Prostate gland (tissue), 2 donors: ENCODE data around the gene YDJC. TPM values are rescaled to one million over a fixed set of nuclear protein-coding genes. Genes with fewer than 3 reads are reported as not detected.
"Not testable (repeated sequence)": the region's sequence is repeated elsewhere in the genome, so short reads cannot be mapped to it uniquely, and the experiment has no call there.

Experiments
- DNase-seq: peaks from one replicate; pipeline ENCODE4 v3.0.0-alpha.2; 2019; ENCODE audit warnings: low spot score
- H3K27ac ChIP-seq, 2 donors: fragments of 200-600 bp; sonication (generic); 2 replicates each; pipeline ENCODE4 v1.5.1; 2017 to 2019
- H3K27me3 ChIP-seq: fragments of 200-600 bp; sonication (generic); replicated peaks from 2 replicates; pipeline ENCODE4 v1.5.1; 2019; ENCODE audit not compliant: insufficient read depth
- H3K36me3 ChIP-seq, 2 donors: fragments of 200-600 bp; sonication (generic); 1 replicate in 1 of 2; 2 replicates in 1 of 2; pipeline versions ENCODE4 v1.5.1 to v1.8.1; 2017 to 2019
- H3K4me1 ChIP-seq: fragments of 200-600 bp; sonication (generic); replicated peaks from 2 replicates; pipeline ENCODE4 v1.5.1; 2019
- H3K4me3 ChIP-seq, 2 donors: fragments of 200-600 bp; sonication (generic); 2 replicates each; pipeline ENCODE4 v1.5.1; 2017 to 2019
- H3K9me3 ChIP-seq: fragments of 200-600 bp; sonication (generic); 2 replicates; pipeline ENCODE4 v1.5.1; 2017
- POLR2A ChIP-seq: fragments of 450-650 bp; IDR thresholded peaks from one replicate; pipeline ENCODE4 v1.6.1; 2016; ENCODE audit warnings: antibody characterized with exemption, mild to moderate bottlenecking
- POLR2AphosphoS5 ChIP-seq: sonication (generic); formaldehyde crosslinking; IDR thresholded peaks from one replicate; pipeline ENCODE4 v1.6.1; 2017; ENCODE audit warnings: antibody characterized with exemption
- WGBS: methylation state at CpG from one replicate; pipeline ENCODE4 v1.1.5; 2018; 5-methylcytosine and 5-hydroxymethylcytosine counted together
- intact Hi-C: fragments of 100-400 bp; cut with DNase I; formaldehyde crosslinking; loops from one replicate; pipeline ENCODE4 v1.14.2; 2022
- total RNA-seq, 2 donors: library from RNA; depleted of rRNA; stranded (reverse); fragments of >200 nt; gene quantifications; one replicate each; pipeline ENCODE4 v1.1.0, GENCODE V29; 2016
- TF ChIP-seq, protein P1 (sequence below), 4 experiments: fragments of 200-600 bp in 2 of 4; fragments of 450-650 bp in 2 of 4; sonication (generic) in 2 of 4; IDR thresholded peaks; 1 replicate in 3 of 4; 2 replicates in 1 of 4; pipeline ENCODE4 v1.5.1; 2016 to 2019; ENCODE audit warnings: antibody characterized with exemption in 4 of 4, mild to moderate bottlenecking in 2 of 4, moderate library complexity in 2 of 4

The YDJC gene
- total RNA-seq, 2 donors from 2014 or later = 44.9 to 74.1 TPM

GRCh38 chr22:21589396-21589795 is 40.4 kb downstream of the YDJC start:
- peaks cover 0 to 12% of the 10 kb centered on the region in 2 donors for H3K36me3 ChIP-seq
- H3K4me3 ChIP-seq = no peak overlapping the region
- H3K4me1 ChIP-seq = peaks cover 15% of the 10 kb centered on the region
- intact Hi-C loops = no loop called here
- DNase-seq = no peak
- H3K9me3 ChIP-seq = no peaks in the 10 kb centered on the region
- H3K27ac ChIP-seq = no peak overlapping the region
- no peak for TF ChIP-seq POLR2AphosphoS5
- TF ChIP-seq, protein P1, sequence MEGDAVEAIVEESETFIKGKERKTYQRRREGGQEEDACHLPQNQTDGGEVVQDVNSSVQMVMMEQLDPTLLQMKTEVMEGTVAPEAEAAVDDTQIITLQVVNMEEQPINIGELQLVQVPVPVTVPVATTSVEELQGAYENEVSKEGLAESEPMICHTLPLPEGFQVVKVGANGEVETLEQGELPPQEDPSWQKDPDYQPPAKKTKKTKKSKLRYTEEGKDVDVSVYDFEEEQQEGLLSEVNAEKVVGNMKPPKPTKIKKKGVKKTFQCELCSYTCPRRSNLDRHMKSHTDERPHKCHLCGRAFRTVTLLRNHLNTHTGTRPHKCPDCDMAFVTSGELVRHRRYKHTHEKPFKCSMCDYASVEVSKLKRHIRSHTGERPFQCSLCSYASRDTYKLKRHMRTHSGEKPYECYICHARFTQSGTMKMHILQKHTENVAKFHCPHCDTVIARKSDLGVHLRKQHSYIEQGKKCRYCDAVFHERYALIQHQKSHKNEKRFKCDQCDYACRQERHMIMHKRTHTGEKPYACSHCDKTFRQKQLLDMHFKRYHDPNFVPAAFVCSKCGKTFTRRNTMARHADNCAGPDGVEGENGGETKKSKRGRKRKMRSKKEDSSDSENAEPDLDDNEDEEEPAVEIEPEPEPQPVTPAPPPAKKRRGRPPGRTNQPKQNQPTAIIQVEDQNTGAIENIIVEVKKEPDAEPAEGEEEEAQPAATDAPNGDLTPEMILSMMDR (IDR thresholded peaks at IDR 0.05) = no peak
- no peak for TF ChIP-seq POLR2A
- H3K27me3 ChIP-seq = no peaks in the 10 kb centered on the region
- WGBS = 88% methylated on average over 8 of the region's 8 CpGs

- no peak for DNase-seq
- Histone ChIP-seq H3K4me3 (no peak overlapping the region), H3K27me3 (no peaks in the 10 kb centered on the region), H3K27ac (no peak overlapping the region), H3K4me1 (peaks cover 22% of the 10 kb centered on the region), H3K36me3 (no peaks in the 10 kb centered on the region), H3K9me3 (no peaks in the 10 kb centered on the region)
- TF ChIP-seq POLR2A (no peak), POLR2AphosphoS5 (no peak)
- TF ChIP-seq, protein P1 (IDR thresholded peaks at IDR 0.05) = no peak
- intact Hi-C loops = no loop called here
- 70% methylated on average over 4 of the region's 4 CpGs for WGBS
These were observed 41.8 kb downstream of the YDJC start for GRCh38 chr22:21587803-21588611.

- H3K4me3 ChIP-seq = no peak overlapping the region
- no peaks in the 10 kb centered on the region for H3K36me3 ChIP-seq
- TF ChIP-seq POLR2A = no peak
- no peak for TF ChIP-seq POLR2AphosphoS5
- TF ChIP-seq, protein P1 (IDR thresholded peaks at IDR 0.05) = no peak
- no peak for DNase-seq
- H3K4me1 ChIP-seq = peaks cover 15% of the 10 kb centered on the region
- intact Hi-C loops = no loop called here
- H3K27ac ChIP-seq = no peak overlapping the region
- no peaks in the 10 kb centered on the region for H3K27me3 ChIP-seq
- no peaks in the 10 kb centered on the region for H3K9me3 ChIP-seq
- WGBS = 97% methylated on average over 2 of the region's 2 CpGs
These were observed 44.4 kb downstream of the YDJC start for GRCh38 chr22:21585389-21585788.

DNA sequence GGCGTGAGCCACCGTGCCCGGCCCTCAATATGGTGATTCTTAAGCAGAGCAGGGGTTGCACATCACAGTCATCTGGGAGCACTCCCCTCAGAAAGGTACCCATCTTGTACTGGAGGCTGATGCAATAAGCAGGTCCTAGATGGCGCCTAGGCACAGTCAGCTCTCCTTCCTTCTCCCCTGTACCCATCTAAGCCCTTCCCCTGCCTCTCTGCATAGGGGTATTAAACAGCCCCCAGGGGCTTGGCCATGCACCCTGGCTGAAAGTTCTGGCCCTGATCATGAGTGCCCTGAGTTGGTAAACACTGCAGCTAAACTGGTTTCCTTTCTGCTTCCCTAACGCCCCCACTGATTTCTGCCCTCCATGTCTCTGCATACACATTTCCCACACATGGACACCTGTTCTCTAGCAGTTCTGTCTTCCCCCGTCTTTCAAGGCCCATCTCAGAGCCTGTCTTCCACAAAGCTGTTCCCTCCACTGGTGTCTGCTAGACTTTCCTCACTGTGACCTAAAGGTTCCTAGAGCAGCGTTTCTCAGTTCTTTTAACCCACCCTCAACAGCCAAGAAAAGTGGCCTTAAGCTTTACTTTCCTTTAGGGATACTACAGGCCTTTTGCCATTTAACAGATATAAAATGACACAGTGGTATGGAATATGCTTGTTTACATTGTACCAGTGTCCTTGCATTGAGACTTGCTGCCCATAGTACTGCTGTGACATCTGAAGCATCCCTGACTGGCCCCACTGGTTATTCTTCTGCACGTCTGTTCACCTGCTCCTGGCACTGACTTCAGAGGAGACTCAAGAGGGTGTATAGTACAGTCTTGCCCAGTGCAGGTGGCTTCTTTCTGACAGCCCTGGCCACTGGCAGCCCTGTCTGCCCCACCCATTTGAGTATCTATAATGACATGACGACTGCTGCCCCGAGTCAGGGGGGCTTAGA is 46.8 kb downstream of the YDJC start:
- TF ChIP-seq, protein P1 (IDR thresholded peaks at IDR 0.05) = no peak
- peak; percentile 32 for TF ChIP-seq POLR2AphosphoS5
- TF ChIP-seq POLR2A = no peak
- DNase-seq = peak; percentile 69
- H3K27ac ChIP-seq = peak overlapping the region in 1 of 2 donors; percentile 34
- H3K4me1 ChIP-seq = peaks cover 25% of the 10 kb centered on the region
- H3K9me3 ChIP-seq = no peaks in the 10 kb centered on the region
- WGBS = 49% methylated on average over 10 of the region's 10 CpGs
- no peaks in the 10 kb centered on the region for H3K36me3 ChIP-seq
- H3K4me3 ChIP-seq = no peak overlapping the region
- H3K27me3 ChIP-seq = no peaks in the 10 kb centered on the region
- intact Hi-C loops = no loop called here

DNA sequence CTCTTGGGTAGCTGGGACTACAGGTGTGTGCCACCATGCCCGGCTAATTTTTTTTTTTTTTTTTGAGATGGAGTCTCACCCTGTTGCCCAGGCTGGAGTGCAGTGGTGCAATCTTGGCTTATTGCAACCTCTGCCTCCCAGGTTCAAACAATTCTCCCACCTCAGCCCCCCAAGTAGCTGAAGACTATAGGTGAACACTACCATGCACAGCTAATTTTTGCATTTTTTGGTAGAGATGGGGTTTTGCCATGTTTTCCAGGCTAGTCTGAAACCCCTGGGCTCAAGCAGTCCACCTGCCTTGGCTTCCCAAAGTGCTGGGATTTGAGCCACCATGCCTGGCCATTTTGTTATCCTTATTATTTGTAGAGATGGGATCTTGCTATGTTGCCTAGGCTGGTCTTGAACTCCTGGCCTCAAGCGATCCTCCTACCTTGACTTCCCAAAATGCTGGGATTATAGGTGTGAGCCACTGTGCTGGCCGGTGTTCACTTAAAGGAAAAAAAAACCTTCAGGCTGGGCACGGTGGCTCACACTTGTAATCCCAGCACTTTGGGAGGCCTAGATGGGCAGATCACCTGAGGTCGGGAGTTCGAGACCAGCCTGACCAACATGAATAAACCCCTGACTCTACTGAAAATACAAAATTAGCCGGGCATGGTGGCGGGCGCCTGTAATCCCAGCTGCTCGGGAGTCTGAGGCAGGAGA is 48.7 kb downstream of the YDJC start:
- Histone ChIP-seq H3K27ac (peak overlapping the region in 1 of 2 donors; percentile 54), H3K4me1 (peaks cover 25% of the 10 kb centered on the region)
- H3K4me3 ChIP-seq, intact Hi-C loops, H3K36me3 ChIP-seq, DNase-seq, H3K9me3 ChIP-seq, H3K27me3 ChIP-seq: not testable (repeated sequence)
- 89% methylated on average over 10 of the region's 10 CpGs for WGBS

GRCh38 chr22:21580623-21581007 is 49.2 kb downstream of the YDJC start:
- intact Hi-C loops, H3K36me3 ChIP-seq, H3K27me3 ChIP-seq, DNase-seq, H3K4me3 ChIP-seq, H3K9me3 ChIP-seq: not testable (repeated sequence)
- WGBS = 91% methylated on average over 9 of the region's 9 CpGs
- Histone ChIP-seq H3K27ac (peak overlapping the region; percentile 40 to 54), H3K4me1 (peaks cover 25% of the 10 kb centered on the region)
